PC-3 (cell line): Measurements from ENCODE around the gene GCHFR. TPM values are rescaled to one million over a fixed set of nuclear protein-coding genes. Genes with fewer than 3 reads are reported as not detected.

Experiments
- ATAC-seq: fragments of 200-7000 bp; cut with Tn5 transposase; 2 replicates; pipeline ENCODE4 v1.9.1; 2020; ENCODE audit warnings: mild to moderate bottlenecking, moderate library complexity
- BruUV-seq: library from RNA; stranded (reverse); fragments of 400-500 nt; replicated peaks from 2 replicates; lab custom pipeline; 2021; lab: Mats Ljungman, UMichigan
- CTCF ChIA-PET: fragments of 300-600 bp; sonication (Branson Sonifier 250); formaldehyde crosslinking; loops from one replicate; lab custom pipeline; 2022; ENCODE audit warnings: antibody characterized with exemption; lab: Charles Lee
- POLR2A ChIA-PET: fragments of 300-600 bp; sonication (Branson Sonifier 250); formaldehyde crosslinking; loops from one replicate; lab custom pipeline; 2022; ENCODE audit warnings: antibody characterized with exemption; ENCODE audit not compliant: unreplicated experiment; lab: Charles Lee
- DNase-seq: peaks from one replicate; pipeline ENCODE4 v3.0.0-alpha.2; 2015
- H2AFZ ChIP-seq: fragments of 300-600 bp; sonication (generic); 2 replicates; pipeline ENCODE4 v1.6.0; 2016; ENCODE audit warnings: antibody characterized with exemption, low read length
- H3F3A ChIP-seq: fragments of 300-600 bp; sonication (generic); one replicate; pipeline ENCODE4 v1.6.0; 2017; ENCODE audit warnings: antibody characterized with exemption, low read length, control low read depth, mild to moderate bottlenecking; ENCODE audit not compliant: unreplicated experiment
- H3K27ac ChIP-seq: fragments of 300-600 bp; sonication (generic); 2 replicates; pipeline ENCODE4 v1.5.1; 2016; ENCODE audit warnings: mild to moderate bottlenecking, low read length
- H3K27me3 ChIP-seq: fragments of 300-600 bp; sonication (generic); 2 replicates; pipeline ENCODE4 v1.6.1; 2016; ENCODE audit warnings: low read length, mixed read lengths
- H3K36me3 ChIP-seq: fragments of 300-600 bp; sonication (generic); 2 replicates; pipeline ENCODE4 v1.6.1; 2016; ENCODE audit warnings: low read depth, mixed run types, low read length, mixed read lengths
- H3K4me1 ChIP-seq: fragments of 300-600 bp; sonication (generic); 2 replicates; pipeline ENCODE4 v1.5.1; 2016; ENCODE audit warnings: low read length; ENCODE audit not compliant: insufficient read depth
- H3K4me2 ChIP-seq: fragments of 300-600 bp; sonication (generic); 2 replicates; pipeline ENCODE4 v1.6.0; 2016; ENCODE audit warnings: low read length
- H3K4me3 ChIP-seq: fragments of 300-600 bp; sonication (generic); 2 replicates; pipeline ENCODE4 v1.5.1; 2016; ENCODE audit warnings: mild to moderate bottlenecking, low read length, mixed read lengths
- H3K79me2 ChIP-seq: fragments of 300-600 bp; sonication (generic); 2 replicates; pipeline ENCODE4 v1.6.1; 2017; ENCODE audit warnings: low read length, mixed read lengths
- H3K9ac ChIP-seq: fragments of 300-600 bp; sonication (generic); 2 replicates; pipeline ENCODE4 v1.6.0; 2016; ENCODE audit warnings: mild to moderate bottlenecking, low read length
- H3K9me2 ChIP-seq: fragments of 300-600 bp; sonication (generic); replicated peaks from 2 replicates; pipeline ENCODE4 v1.6.1; 2016; ENCODE audit warnings: mixed run types, low read length, mixed read lengths
- H3K9me3 ChIP-seq: fragments of 300-600 bp; sonication (generic); 2 replicates; pipeline ENCODE4 v1.6.1; 2016; ENCODE audit warnings: low read length, mixed read lengths
- H4K20me1 ChIP-seq: fragments of 300-600 bp; sonication (generic); 2 replicates; pipeline ENCODE4 v1.6.1; 2016; ENCODE audit warnings: low read length, mixed read lengths
- CTCF ChIP-seq: fragments of 300-600 bp; sonication (generic); conservative IDR thresholded peaks from 2 replicates; pipeline ENCODE4 v1.5.1; 2017; ENCODE audit warnings: antibody characterized with exemption, low read depth, mild to moderate bottlenecking, low read length
- EZH2 ChIP-seq: fragments of 300-600 bp; sonication (generic); IDR thresholded peaks from one replicate; pipeline ENCODE4 v1.6.1; 2017; ENCODE audit warnings: antibody characterized with exemption, mild to moderate bottlenecking, low read length; ENCODE audit not compliant: unreplicated experiment
- EZH2phosphoT487 ChIP-seq: fragments of 300-600 bp; sonication (generic); IDR thresholded peaks from 2 replicates; pipeline ENCODE4 v1.6.1; 2018; ENCODE audit warnings: mild to moderate bottlenecking, antibody characterized with exemption, low read length, borderline replicate concordance
- intact Hi-C: fragments of 100-400 bp; cut with micrococcal nuclease; formaldehyde crosslinking; loops from 2 replicates; pipeline ENCODE4 v1.9.0; 2023
- total RNA-seq: library from RNA; depleted of rRNA; stranded (reverse); fragments of >200 nt; gene quantifications from 2 replicates; pipeline ENCODE4 v1.2.3, GENCODE V29; 2014

Gene GCHFR
- total RNA-seq, 1 experiment from 2014 or later = 58.9 TPM

GRCh38 chr15:40755812-40756208 lies 8.1 kb upstream of the GCHFR start:
- CTCF ChIA-PET = no interaction called here
- intact Hi-C loops = loop anchor here (1.0 kb wide), 1 partner anchor 8 kb away; the partner anchor contains the start of gene GCHFR

GRCh38 chr15:40756938-40757337 lies 6.9 kb upstream of the GCHFR start:
- H3K9me2 ChIP-seq = no peaks in the 10 kb centered on the region
- H3K27me3 ChIP-seq = no peaks in the 10 kb centered on the region
- CTCF ChIA-PET = no interaction called here
- DNase-seq (no peak), ATAC-seq (no peak)
- H3K4me1 ChIP-seq = peaks cover 12% of the 10 kb centered on the region
- BruUV-seq = no TSS peak
- H3K79me2 ChIP-seq = peaks cover 30% of the 10 kb centered on the region
- no peak overlapping the region for H3K27ac ChIP-seq
- H3K4me2 ChIP-seq = no peak overlapping the region
- H2AFZ ChIP-seq = no peak overlapping the region
- POLR2A ChIA-PET = no interaction called here
- H3K9me3 ChIP-seq = no peaks in the 10 kb centered on the region
- H3K4me3 ChIP-seq = no peak overlapping the region
- H4K20me1 ChIP-seq = no peaks in the 10 kb centered on the region
- TF ChIP-seq EZH2 = no peak
- no peak for TF ChIP-seq EZH2phosphoT487
- no peak for TF ChIP-seq CTCF
- H3K9ac ChIP-seq = no peak overlapping the region
- intact Hi-C loops = no loop called here
- no peaks in the 10 kb centered on the region; the same call in 1 of the 2 replicates for H3K36me3 ChIP-seq
- no peaks in the 10 kb centered on the region for H3F3A ChIP-seq

More at GRCh38 chr15:40755812-40756208, 8.1 kb upstream of the GCHFR start:
- Histone ChIP-seq H4K20me1 (no peaks in the 10 kb centered on the region), H3K9me2 (no peaks in the 10 kb centered on the region), H3K4me3 (peak overlapping the region; percentile 91), H3F3A (no peaks in the 10 kb centered on the region), H2AFZ (peak overlapping the region; percentile 68), H3K9me3 (no peaks in the 10 kb centered on the region), H3K9ac (peak overlapping the region; percentile 92), H3K4me2 (peak overlapping the region; percentile 85), H3K36me3 (peaks cover 9% of the 10 kb centered on the region; the same call in 1 of the 2 replicates), H3K27ac (peak overlapping the region; percentile 60), H3K27me3 (no peaks in the 10 kb centered on the region), H3K79me2 (peaks cover 42% of the 10 kb centered on the region), H3K4me1 (peaks cover 12% of the 10 kb centered on the region)
- no peak for DNase-seq
- no TSS peak for BruUV-seq
- POLR2A ChIA-PET = no interaction called here
- ATAC-seq = no peak
- TF ChIP-seq EZH2 (no peak), EZH2phosphoT487 (no peak), CTCF (no peak)

GRCh38 chr15:40759961-40760360 lies 3.9 kb upstream of the GCHFR start:
- no peak overlapping the region for H3K27ac ChIP-seq
- no peak overlapping the region for H2AFZ ChIP-seq
- H3K9me3 ChIP-seq = no peaks in the 10 kb centered on the region
- peaks cover under 1% of the 10 kb centered on the region for H3K79me2 ChIP-seq
- DNase-seq (no peak), ATAC-seq (no peak)
- H3K36me3 ChIP-seq = no peaks in the 10 kb centered on the region
- H3K9me2 ChIP-seq = no peaks in the 10 kb centered on the region
- H3K27me3 ChIP-seq = no peaks in the 10 kb centered on the region
- peaks cover 21% of the 10 kb centered on the region for H3K4me1 ChIP-seq
- TF ChIP-seq EZH2phosphoT487 = no peak
- TF ChIP-seq EZH2 = no peak
- TF ChIP-seq CTCF = no peak
- BruUV-seq = no TSS peak
- no peak overlapping the region for H3K4me2 ChIP-seq
- ChIA-PET CTCF (no interaction called here), POLR2A (interaction anchor here (0.5 kb wide), 1 partner anchor 170 kb away, joined by 5 read pairs; no protein-coding TSS in a partner anchor)
- no peaks in the 10 kb centered on the region for H3F3A ChIP-seq
- no peak overlapping the region for H3K4me3 ChIP-seq
- no peaks in the 10 kb centered on the region for H4K20me1 ChIP-seq
- intact Hi-C loops = no loop called here
- H3K9ac ChIP-seq = no peak overlapping the region
